ENCODE measurements around the gene PLXNB1.
A peak's percentile ranks its signal among the peaks of the same experiment; 100 is the strongest.

PLXNB1 gene

DNA sequence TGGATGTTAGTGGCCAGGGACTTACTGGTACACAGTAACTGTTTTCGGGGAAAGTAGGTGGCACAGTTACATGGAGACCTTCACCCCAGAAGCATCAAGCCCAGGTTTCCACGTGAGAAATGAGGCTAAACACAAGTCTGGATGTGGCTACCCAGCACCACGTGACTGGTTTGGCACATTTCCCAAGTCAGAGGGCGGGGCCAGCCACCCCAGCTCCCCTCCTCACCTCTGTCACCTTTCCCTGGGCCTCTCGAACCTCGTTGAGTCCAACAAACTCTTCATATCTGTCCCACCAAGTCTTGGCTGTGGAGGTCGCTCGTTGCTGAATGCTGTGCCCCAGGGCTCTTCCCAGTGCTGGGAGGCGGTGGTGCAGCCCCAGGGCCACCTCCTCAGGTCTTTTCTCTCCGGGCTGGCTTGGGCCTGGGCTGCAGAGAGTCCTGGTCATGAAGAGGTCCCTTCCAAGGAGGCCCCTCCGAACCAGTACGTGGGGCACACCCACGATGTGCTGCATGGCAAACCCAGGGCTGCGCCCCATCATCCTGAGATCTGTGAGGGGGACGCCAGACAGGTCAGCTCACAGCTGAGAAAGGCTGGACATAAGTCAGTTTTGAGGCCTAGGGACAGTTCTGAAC lies 4.8 kb upstream of the PLXNB1 start:
- DNase-seq: no peak

DNA sequence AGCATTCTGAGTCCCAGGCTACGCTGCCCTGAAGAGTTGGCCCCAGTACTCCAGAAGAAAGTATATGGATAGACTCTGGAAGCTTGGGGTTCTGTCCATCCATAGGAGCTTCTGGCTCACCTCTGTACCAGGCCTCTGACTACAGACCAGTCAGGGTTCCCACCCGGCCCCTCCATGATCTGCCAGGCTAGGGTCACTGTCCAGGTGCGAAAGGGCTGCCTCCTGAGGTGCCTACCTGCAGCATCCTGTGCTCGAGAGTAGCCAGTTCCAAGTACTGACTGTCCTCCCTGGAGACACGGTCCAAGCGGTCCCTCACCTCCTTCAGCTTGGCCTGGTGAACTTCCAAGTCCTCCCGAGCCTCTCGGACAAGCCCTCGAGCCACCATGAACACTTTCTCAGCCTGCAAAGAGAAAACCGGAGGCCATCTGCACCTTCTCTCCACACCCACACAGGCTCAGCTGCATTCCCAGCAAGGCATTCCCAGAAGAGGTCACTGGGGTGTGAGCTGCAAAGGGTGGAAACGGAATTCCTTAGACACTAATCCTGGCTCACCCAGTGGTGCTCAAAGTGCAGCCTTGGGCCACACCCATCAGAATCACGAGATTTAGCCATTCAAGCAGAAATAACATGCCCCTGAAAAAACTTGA lies 3.7 kb upstream of the PLXNB1 start:
- DNase-seq: no peak

DNA sequence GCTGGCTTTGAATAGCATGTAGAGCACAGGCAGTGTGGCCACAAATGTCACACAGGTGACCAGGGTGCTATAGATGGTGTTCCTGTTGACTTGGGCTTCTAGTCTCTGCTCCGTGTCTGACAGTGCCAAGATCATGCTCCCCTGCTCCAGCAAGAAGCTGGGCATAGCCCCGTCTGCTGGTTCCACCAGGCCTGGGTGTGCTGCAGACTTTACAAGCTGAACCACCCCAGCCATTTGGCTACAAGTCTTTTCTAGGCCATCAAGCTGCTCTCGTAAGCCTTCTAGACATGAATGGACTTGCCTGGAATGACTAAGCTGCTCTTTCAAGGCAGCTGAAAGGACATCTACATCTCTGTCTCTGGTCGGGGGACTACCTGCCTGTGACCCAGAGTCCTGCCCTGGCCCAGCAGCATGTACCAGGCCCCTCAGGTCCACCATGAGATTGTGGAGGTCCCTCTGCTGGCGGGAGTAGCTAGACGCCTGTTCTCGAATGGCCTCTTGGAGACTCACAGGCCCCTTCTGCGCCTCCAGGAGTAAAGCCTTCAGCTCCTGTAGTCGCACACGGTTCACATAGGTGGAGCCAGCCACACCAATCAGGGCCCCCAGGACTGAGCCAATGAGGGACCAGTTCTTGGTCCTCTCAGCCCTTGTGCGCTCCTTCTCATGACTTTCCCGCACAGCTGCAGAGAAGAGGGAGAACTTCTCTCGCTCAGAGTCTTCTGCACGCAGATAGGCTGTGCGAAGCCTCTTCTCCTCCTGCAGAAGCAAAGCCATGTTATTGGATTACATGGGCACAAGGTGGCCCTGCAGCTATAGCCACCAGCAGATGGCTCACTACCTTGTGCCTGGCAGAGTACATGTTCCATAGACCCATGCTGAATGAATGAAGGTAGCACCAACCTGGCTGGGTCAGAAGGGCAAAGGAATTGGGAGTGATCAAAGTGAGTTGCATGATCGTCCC lies 2.8 kb upstream of the PLXNB1 start:
- no peak for DNase-seq

DNA sequence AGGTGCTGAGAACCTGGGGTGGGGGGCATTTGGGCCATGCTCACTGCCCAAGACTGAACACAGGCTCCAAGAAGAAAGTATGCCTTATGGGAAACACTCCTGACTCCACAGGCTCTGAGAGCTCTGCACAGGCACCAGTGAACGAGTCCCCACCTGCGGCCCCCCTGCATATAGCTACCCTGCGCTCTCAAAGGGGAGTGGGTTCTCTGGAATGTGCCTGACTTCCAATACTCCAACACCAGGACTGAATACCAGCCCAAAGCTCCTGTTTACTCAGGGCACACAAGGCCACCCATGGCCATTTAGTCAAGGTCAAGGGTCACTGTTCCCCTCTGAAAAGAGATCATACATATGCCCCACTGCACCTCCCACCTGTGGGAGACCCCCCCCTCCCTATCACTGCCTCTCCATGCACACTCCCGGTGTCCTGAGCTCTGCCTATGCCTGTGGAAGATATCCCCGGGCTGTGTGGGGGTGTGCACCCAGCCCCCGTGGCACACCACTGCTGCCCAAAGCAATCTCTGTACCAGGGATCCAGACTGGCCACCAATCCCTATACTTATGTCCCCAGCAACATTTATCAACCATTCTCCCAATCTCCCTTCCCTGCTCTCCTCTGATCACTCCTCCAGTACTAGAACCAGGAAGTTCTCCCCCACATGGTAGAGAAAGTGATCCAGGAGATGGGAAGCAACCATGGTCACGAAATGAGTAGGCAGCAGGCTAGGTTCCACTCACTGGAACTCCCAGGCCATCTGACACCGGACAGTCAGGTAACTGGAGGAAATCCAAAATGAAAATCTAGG lies 1.5 kb upstream of the PLXNB1 start:
- peak in 1 of 2 donors; percentile 13 for DNase-seq

DNA sequence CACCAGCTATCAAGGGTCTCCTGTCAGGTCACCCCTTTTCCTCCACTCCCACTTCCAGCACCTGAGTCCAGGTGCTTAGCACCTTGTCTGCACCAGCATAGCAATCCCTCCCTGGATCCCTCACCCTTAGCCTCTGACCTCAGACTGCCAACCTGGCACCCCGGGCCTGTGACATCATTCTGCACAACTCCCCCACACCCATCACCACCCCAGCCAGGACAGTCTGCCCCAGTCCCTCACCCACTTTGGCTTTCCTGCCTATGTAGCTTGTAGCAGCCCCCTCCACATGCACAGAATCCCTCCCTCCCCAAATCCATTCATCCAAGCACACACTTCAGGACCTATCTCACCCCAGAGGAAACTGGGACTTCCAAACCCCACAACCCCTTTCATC lies 819 bp upstream of the PLXNB1 start:
- no peak for DNase-seq

DNA sequence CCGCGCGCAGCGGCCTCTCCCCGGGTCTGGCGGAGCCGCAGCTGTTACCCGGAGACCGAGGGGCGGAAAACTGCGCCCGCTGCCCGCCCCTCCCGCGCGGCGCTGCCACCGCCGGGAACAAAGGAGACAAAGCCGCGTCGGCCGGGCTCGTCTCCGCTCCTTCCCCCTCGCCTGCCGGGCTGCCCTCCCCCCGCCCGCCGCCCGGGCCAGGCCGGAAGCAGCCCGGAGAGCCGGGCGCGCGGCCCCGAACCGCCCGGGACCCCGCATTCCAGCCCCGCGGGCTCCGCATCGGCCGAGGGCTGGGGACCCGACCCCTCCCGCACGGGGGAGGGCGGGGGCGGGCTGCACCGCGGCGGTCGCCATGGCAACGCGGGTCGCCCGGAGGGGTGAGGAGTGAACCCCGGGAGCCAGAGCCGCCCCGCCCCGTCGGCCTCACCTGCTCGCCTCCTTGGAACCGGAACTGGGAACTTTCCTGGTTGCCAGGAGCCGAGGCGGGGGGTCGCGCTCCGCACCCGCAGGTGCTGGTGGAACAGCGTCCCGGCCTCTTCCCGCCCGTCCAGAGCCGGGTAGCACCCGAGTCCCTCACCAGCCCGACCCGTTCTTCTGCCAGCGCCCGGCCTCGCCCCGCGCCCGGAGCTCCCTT lies 448 bp downstream of the PLXNB1 start:
- peak in 1 of 2 donors; percentile 37 for DNase-seq

DNA sequence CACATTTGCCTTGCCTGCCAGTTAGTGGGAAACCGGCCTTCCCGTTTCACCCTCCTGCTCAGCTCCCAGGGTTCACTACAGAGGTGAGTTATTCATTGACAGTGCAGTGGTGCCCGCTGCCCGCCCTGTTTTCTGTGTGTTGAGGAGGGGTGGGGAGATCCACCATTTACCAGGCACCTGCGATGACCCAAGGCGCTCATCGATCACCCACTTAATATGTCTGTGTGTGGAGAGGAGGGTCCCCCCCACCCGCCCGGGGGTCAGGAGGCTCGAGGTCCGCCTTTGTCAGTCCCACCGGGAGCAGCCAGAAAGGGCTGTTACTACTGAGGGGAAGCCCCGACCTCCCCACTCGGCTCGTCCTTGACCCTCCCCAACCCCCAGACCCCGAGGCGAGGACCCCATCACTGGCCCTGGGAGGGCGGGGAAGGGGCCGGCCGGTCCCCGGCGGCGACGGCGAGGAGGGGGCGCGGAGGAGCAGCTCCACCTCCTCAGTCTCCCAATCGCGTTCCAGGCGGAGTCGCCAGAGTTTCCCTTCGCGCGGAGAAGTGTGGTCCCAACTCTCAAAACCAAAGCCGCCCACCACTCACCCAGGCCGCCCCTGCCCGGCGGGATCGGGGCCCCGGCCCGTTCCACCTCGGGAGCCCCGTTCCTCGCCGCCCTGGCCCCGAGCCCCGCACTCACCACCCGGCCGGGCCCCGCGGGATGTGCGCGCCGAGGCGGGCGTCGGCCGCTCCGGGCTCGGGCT lies 1.1 kb downstream of the PLXNB1 start:
- no peak for DNase-seq

DNA sequence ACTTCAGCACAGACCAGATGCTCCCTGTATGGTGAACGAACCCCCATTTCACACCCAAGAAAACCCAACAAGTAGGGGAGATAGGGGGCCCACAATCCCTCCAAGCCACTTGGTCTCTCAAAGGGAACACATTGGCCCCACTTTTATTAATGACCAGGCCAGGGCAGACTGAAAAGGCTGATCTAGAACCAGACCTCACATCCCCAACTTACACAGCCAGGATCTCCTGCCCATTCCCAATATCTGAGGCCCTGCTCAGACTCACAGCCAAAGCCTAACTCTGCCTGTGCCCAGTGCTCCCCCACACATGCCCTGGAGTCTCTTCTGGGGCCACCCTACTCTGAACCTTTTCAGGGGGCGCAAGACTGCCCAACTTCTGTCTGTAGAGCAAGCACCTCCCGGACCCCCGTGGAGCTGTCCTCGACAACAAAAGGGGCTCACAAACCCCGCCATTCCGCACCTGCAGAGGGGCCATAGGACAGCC lies 1.8 kb downstream of the PLXNB1 start:
- no peak for DNase-seq

DNA sequence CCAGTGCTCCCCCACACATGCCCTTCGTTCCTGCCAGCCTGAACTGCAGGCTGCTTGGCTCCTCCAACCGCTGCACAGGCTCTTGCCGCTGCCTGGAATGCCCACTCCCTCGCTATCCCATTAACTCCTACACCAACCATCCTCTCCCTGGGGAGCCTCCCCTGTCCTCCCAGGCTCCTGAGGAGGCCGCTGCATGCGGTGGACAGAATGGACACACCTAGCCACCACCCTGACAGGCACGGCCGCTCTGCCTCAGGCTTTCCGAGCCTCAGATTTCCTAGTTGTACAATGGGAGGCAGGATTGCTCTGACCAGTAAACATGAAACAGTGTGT lies 2.3 kb downstream of the PLXNB1 start:
- no peak for DNase-seq

DNA sequence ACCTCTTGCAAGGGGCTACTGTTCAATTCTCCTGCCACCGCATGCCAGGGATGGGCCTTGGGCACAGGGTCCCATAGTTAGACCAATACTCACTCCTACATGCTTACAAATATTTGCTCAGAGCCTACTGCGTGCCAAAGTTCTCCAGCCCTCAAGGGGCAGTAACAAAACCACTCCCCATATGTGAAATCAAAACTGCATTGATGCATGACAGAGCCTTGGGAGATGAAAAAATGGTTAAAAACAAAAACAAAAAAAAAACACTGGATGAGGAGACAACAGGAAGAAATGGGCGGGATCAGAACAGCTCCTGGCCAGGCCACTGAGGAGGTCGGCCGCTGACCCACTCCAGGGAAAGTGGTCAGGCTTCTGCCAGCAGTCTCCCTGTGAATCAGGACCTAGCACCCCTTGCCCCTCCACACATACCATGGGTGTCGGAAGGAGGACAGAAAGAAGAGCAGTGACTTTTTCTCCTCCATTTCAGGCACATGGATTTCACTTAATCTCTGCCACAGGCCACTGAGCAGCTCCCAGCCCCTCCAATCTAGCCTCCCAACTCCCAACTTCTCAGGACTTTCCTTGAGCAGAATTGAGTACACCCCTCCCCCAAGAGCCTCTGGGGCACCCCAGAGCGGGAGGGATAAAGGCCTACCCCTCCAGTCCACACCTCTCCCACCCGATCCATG lies 2.8 kb downstream of the PLXNB1 start:
- no peak for DNase-seq

DNA sequence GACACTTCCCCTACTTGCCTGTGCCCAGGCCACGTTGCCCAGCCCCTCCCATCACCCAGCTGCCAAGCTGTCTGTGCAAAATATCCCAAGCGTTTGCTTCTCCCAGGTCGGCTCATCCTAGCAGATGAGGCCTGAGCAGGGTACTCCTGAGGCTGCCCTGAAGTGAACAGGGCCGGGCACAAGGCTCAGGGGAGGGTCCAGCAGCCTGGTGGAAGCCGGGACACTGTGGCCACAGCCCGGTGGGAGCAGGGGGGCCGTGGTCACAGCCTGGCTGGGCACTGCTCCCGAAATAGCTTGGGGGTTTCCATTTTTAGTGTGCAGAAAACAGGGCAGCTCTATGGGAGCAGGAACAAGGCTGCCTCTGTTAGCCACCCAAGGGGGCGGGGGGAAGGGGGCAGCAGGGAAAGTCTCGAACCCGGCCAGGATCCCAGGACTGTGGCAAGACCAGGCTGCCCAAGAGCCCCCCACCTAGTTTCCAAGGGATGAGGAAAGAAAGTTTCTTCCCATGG lies 3.4 kb downstream of the PLXNB1 start:
- DNase-seq: no peak

DNA sequence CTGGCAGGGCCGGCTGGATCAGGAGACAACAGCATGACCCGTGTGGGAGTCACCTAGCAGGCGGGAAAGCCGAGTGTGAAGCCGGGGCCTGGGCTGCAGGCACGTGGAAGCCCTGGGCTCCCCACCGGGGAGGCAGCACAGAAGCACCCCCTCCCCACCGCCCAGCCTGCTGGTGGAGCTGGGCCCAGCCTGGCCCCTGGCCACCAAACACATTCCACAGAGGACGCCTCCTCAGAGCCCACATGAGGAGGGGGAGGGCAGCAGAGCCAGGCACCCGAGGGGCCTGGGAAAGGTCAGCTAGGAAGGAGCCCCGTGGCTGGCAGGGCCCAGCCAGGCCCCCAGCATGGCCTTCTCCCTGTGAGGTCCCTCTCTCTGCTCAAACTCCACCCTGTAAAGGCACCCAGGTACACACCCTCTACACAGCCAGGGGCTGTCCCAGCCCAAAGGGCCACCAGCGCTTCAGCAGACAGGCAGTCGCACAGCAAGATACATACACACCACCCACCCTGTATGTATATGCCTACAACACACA lies 4.5 kb downstream of the PLXNB1 start:
- DNase-seq: no peak

DNA sequence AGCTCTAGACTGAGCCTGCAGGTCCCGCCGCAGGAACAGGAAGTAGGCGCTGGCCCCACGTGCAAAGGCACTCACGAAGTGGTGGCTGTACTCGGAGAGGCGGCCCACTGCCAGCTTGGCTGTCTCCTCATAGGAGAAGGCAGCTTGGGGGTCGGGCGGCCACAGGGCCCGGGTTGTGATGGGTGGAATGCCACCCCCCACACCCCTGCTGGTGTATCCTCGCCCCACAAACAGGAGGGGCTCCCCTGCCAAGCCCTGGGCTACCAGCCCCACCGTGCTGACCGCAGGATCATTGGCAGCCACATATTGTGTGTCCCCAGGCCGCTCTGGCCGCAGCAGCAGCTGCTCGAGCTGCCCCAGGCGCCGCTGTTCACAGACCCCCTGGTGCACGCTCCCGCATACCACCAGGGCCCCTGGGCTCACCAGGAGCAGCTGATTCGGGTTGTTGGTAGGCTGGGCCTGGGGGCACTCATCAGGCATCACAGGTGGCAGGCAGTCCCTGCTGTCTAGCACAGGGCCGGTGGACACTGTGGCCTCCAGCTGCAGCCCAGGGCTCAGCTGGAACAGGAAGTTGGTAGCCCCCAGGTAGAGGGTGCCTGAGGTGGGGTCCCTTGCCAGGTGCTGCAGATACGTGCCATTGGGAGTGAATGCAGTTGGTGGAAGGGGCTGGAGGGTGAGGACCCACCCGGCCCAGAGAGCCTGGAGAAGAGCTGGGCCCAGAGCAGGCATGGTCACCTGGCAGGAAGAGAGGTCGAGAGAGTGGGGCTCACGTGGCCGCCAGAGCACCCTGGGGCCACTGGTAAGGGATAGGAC lies 5.8 kb downstream of the PLXNB1 start:
- DNase-seq: peak in 1 of 2 donors; percentile 9

DNA sequence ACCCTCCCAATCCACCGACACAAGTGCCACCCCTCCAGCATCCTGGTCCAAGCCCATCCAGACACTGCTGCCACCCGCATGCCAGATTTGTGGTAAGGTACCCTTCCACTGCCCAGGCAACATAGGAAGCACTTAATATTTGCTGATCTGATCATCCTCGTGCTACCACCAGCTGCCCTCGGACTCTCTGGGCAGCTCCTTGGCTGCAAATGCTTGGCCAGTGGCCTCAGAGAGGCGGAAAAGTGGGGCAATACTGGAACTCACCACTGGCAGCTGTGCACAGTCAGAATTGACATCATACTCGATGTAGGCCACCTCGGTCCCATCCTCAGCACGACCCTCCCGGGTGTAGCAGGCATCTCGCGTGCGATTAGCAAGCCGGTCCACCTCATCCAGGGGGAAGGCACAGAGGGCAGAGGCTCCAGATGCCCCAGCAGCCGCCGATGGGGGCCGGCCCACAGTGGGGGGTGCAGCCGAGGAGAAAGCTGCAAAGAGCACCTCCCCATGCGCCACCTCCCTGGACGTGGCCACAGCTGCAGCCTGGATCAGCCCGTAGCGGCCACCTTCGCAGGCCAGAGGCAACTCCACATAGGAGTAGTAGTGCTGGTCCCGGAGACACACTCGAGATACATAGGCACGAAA lies 6.5 kb downstream of the PLXNB1 start:
- DNase-seq: no peak

DNA sequence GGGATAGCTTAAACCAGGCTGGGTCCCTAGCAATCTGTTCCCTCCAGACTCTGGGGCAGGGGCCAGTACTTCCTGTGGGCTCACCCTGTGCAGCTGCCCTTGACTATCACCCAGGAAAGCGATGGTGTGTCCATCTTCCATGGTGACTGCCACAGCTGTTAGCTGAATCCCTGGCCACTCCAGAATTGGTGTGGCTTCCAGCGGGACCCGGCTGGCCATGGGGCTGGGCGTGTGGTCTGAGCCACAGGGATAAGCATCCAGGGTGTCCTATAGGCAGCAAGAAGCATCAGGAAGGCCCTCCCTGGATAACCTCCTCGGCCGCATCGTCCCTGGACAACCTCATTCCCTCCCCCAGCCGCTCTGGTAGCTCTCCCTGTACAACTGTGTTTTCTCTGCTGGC lies 7.2 kb downstream of the PLXNB1 start:
- no peak for DNase-seq

DNA sequence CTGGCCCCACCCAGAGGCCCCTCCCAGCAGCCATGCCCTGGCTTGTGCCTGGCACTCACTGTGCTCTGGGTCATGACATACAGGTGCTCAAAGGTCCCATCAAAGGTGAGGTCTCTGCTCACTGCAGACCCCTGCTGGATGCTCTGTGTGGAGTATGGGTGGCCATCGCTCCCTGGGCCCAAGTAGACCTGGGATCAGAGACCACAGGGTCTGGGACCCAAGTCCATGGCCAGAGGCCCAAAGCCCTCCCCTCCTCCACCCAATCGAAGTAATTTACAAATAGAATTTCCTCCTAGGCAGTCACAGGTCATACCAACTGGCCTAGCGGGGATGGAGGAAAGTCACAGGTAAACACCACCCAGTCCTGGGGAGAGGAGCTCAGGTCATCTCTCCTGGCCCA lies 7.6 kb downstream of the PLXNB1 start:
- DNase-seq: no peak

DNA sequence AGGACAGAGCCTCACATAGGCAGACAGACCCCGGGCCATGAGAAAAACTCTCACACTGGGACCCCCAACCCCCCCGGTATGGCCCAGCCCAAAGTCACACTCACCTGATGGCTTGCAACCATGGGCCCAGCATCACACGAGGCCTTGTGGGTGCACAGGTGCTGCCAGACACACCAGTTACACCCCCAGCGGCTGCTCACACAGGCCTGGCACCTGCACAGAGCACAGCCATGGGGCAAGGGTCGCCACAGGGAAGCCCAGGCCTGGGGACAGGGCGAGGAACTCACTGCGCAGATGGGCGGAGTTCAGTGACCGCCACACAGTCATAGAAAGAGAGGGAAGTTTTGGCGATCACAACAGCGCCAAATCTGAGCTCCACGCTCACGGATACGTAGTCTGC lies 9.3 kb downstream of the PLXNB1 start:
- no peak for DNase-seq

DNA sequence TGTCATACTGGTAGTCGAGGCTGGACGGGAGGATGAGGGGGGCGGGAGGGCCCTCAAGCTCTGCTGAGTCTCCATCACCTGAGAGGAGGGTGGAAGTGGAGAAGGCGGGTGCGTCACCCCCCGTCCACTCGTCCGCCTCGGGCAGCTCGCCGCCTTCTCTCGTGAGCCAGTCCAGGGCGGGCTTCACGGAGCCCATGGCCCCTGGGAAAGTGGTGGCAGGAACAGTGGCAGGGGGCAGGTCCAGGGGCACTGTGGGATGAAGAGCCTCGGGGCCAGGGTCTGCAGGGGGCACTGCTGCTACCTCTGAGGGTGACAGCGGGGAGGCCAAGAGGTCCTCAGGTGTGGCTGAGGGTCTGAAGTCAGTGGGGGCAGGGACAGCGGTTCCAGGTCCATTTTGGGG lies 10.3 kb downstream of the PLXNB1 start:
- DNase-seq: no peak

DNA sequence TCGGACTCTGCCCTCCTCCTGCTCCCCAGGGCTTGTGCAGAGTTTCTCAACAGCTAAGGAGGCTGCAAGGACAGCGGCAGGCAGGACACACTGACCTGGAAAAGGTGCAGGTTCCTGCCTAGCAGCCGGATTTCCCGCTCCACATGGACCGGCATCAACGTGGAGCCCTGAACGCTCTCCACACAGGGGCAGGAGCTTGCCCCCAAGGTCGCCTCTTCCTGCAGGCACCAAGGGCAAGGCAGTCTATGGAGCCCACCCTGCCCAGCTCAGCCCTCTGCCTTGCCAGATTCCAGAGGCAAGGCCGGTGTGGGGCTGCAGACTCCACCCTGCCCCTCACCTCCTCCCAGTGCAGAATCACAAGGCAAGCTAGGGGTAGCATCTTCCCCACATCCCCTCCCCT lies 10.7 kb downstream of the PLXNB1 start:
- no peak for DNase-seq
